Hematopoietic multipotent progenitor cell treated with erythropoietin and hydrocortisone succinate and interleukin-3 and kit ligand, for 6 days (in vitro differentiated cells): ENCODE results near the gene GRID2.
"Not testable (repeated sequence)": the region's sequence is repeated elsewhere in the genome, so short reads cannot be mapped to it uniquely, and the experiment has no call there.

Source experiments
- DNase-seq: peaks from one replicate; pipeline ENCODE4 v3.0.0-alpha.2; 2015

The GRID2 gene

GRCh38 chr4:93346840-93347239 is 1043.1 kb downstream of the GRID2 start:
- DNase-seq, result no peak

GRCh38 chr4:93348896-93349295 is 1045.1 kb downstream of the GRID2 start:
- DNase-seq, result no peak

GRCh38 chr4:93351846-93352245 is 1048.1 kb downstream of the GRID2 start:
- DNase-seq, result no peak

- no peak for DNase-seq
Measured at GRCh38 chr4:93355411-93355810, 1051.6 kb downstream of the GRID2 start.

- DNase-seq, result no peak
Measured at GRCh38 chr4:93359586-93359985, 1055.8 kb downstream of the GRID2 start.

GRCh38 chr4:93366169-93366755 is 1062.5 kb downstream of the GRID2 start:
- DNase-seq, result not testable (repeated sequence)

- no peak for DNase-seq
Measured at GRCh38 chr4:93368968-93369367, 1065.2 kb downstream of the GRID2 start.

- no peak for DNase-seq
Measured at GRCh38 chr4:93370256-93370655, 1066.5 kb downstream of the GRID2 start.

GRCh38 chr4:93373893-93374860 is 1070.4 kb downstream of the GRID2 start:
- DNase-seq, result no peak

- no peak for DNase-seq
Measured at GRCh38 chr4:93384241-93384640, 1080.5 kb downstream of the GRID2 start.

GRCh38 chr4:93384887-93385286 is 1081.1 kb downstream of the GRID2 start:
- DNase-seq, result no peak

GRCh38 chr4:93394545-93395081 is 1090.8 kb downstream of the GRID2 start:
- DNase-seq, result no peak

- DNase-seq, result no peak
Measured at GRCh38 chr4:93396272-93396671, 1092.5 kb downstream of the GRID2 start.

GRCh38 chr4:93403571-93403970 is 1099.8 kb downstream of the GRID2 start:
- no peak for DNase-seq

GRCh38 chr4:93407493-93408275 is 1103.9 kb downstream of the GRID2 start:
- DNase-seq, result no peak

GRCh38 chr4:93409035-93409434 is 1105.3 kb downstream of the GRID2 start:
- no peak for DNase-seq

GRCh38 chr4:93414041-93414550 is 1110.3 kb downstream of the GRID2 start:
- no peak for DNase-seq

- no peak for DNase-seq
Measured at GRCh38 chr4:93416344-93417128, 1112.8 kb downstream of the GRID2 start.

GRCh38 chr4:93431371-93431770 is 1127.6 kb downstream of the GRID2 start:
- DNase-seq, result no peak

- no peak for DNase-seq
Measured at GRCh38 chr4:93433840-93434239, 1130.1 kb downstream of the GRID2 start.

- DNase-seq, result no peak
Measured at GRCh38 chr4:93436000-93436626, 1132.3 kb downstream of the GRID2 start.

GRCh38 chr4:93437991-93438390 is 1134.2 kb downstream of the GRID2 start:
- DNase-seq, result no peak
